HCT116 (cell line): Measurements from ENCODE around the gene TPI1. TPM values are rescaled to one million over a fixed set of nuclear protein-coding genes. Genes with fewer than 3 reads are reported as not detected.
A peak's percentile ranks its signal among the peaks of the same experiment; 100 is the strongest.

ENCODE experiments used
- ATAC-seq: fragments of 200-7000 bp; cut with Tn5 transposase; 2 replicates; pipeline ENCODE4 v1.9.1; 2020; ENCODE audit warnings: mild to moderate bottlenecking, moderate library complexity
- BruUV-seq: library from RNA; stranded (reverse); fragments of 400-500 nt; replicated peaks from 2 replicates; lab custom pipeline; 2021; lab: Mats Ljungman, UMichigan
- CTCF ChIA-PET: fragments of 300-600 bp; sonication (Branson Sonifier 250); formaldehyde crosslinking; loops from one replicate; lab custom pipeline; 2021; ENCODE audit warnings: antibody characterized with exemption; lab: Charles Lee
- POLR2A ChIA-PET: fragments of 300-600, 350-600 bp; sonication (Branson Sonifier 250); formaldehyde crosslinking; loops from one replicate; lab custom pipeline; 2021; ENCODE audit warnings: antibody characterized with exemption; lab: Charles Lee
- RAD21 ChIA-PET, 2 experiments: fragments of 300-600 bp; sonication (Branson Sonifier 250); formaldehyde crosslinking; loops; one replicate each; lab custom pipeline; 2023; ENCODE audit warnings: low total read pairs in 2 of 2; ENCODE audit not compliant: uncharacterized antibody in 2 of 2, unreplicated experiment in 2 of 2, low non-redundant PET in 1 of 2; lab: Charles Lee
- DNase-seq: peaks from one replicate; pipeline ENCODE4 v3.0.0-alpha.2; 2010; ENCODE audit warnings: low read depth, low spot score
- H2AFZ ChIP-seq: fragments of 200-600 bp; shearing (Covaris generic), sonication (generic); 2 replicates; pipeline ENCODE4 v1.6.1; 2017; ENCODE audit warnings: low read depth, mixed run types, mixed read lengths, antibody characterized with exemption, low read length; ENCODE audit not compliant: poor library complexity, severe bottlenecking
- H3K27ac ChIP-seq: 2 replicates; pipeline ENCODE4 v1.5.1; 2012; ENCODE audit warnings: low read depth, low read length
- H3K27me3 ChIP-seq: fragments of 200-600 bp; sonication (generic); 2 replicates; pipeline ENCODE4 v1.6.1; 2016; ENCODE audit warnings: mixed run types, low read length, mixed read lengths; ENCODE audit not compliant: insufficient read depth
- H3K36me3 ChIP-seq, 2 experiments: fragments of 200-500 bp in 1 of 2; fragments of 200-600 bp in 1 of 2; sonication (Bioruptor generic) in 1 of 2; sonication (generic) in 1 of 2; 2 replicates each; pipeline versions ENCODE4 v1.5.1 to v1.6.1; 2014 to 2016; ENCODE audit warnings: low read length in 2 of 2, inconsistent platforms in 1 of 2, mixed read lengths in 1 of 2, mixed run types in 1 of 2; ENCODE audit not compliant: insufficient read depth in 2 of 2, control insufficient read depth in 1 of 2
- H3K4me1 ChIP-seq, 2 experiments: fragments of 200-600 bp in 1 of 2; sonication (generic) in 1 of 2; 2 replicates each; pipeline versions ENCODE4 v1.5.1 to v1.6.1; 2012 to 2017; ENCODE audit warnings: low read length in 2 of 2, inconsistent platforms in 1 of 2, mild to moderate bottlenecking in 1 of 2, mixed read lengths in 1 of 2, mixed run types in 1 of 2, moderate library complexity in 1 of 2; ENCODE audit not compliant: insufficient read depth in 2 of 2, control insufficient read depth in 1 of 2
- H3K4me2 ChIP-seq: fragments of 200-600 bp; sonication (generic); 2 replicates; pipeline ENCODE4 v1.6.1; 2017; ENCODE audit warnings: mixed run types, low read length, mixed read lengths
- H3K4me3 ChIP-seq, 2 experiments: fragments of 200-600 bp in 1 of 2; sonication (generic) in 1 of 2; replicated peaks in 1 of 2; 2 replicates each; pipeline ENCODE4 v1.5.1; 2011 to 2016; ENCODE audit warnings: low read length in 2 of 2, control low read depth in 1 of 2, low read depth in 1 of 2, mild to moderate bottlenecking in 1 of 2, mixed read lengths in 1 of 2, mixed run types in 1 of 2
- H3K79me2 ChIP-seq: fragments of 200-600 bp; sonication (generic); 2 replicates; pipeline ENCODE4 v1.6.1; 2017; ENCODE audit warnings: mild to moderate bottlenecking, mixed run types, low read length, moderate library complexity, mixed read lengths; ENCODE audit not compliant: insufficient read depth
- H3K9ac ChIP-seq: fragments of 200-600 bp; sonication (generic); 2 replicates; pipeline ENCODE4 v1.6.1; 2016; ENCODE audit warnings: low read length, mixed read lengths
- H3K9me2 ChIP-seq: fragments of 200-600 bp; sonication (generic), shearing (Covaris generic); 2 replicates; pipeline ENCODE4 v1.6.1; 2017; ENCODE audit warnings: mixed run types, mild to moderate bottlenecking, moderate library complexity; ENCODE audit not compliant: insufficient read depth
- H3K9me3 ChIP-seq, 2 experiments: fragments of 200-500 bp in 1 of 2; fragments of 200-600 bp in 1 of 2; sonication (Bioruptor generic) in 1 of 2; sonication (generic) in 1 of 2; 2 replicates each; pipeline ENCODE4 v1.6.1; 2014 to 2017; ENCODE audit warnings: low read length in 2 of 2, mixed read lengths in 2 of 2, inconsistent platforms in 1 of 2, low read depth in 1 of 2, mild to moderate bottlenecking in 1 of 2, mixed run types in 1 of 2, moderate library complexity in 1 of 2; ENCODE audit not compliant: control insufficient read depth in 1 of 2, insufficient read depth in 1 of 2
- H4K20me1 ChIP-seq: fragments of 200-600 bp; sonication (generic), shearing (Covaris generic); 2 replicates; pipeline ENCODE4 v1.6.1; 2017; ENCODE audit warnings: mixed run types, mild to moderate bottlenecking, moderate library complexity; ENCODE audit not compliant: insufficient read depth
- CEBPB ChIP-seq: IDR thresholded peaks from 2 replicates; pipeline ENCODE4 v1.6.1; 2012; ENCODE audit warnings: low read depth
- JUND ChIP-seq: IDR thresholded peaks from 2 replicates; pipeline ENCODE4 v1.6.1; 2012
- POLR2A ChIP-seq: IDR thresholded peaks from 2 replicates; pipeline ENCODE4 v1.7.0; 2011; ENCODE audit warnings: borderline replicate concordance; ENCODE audit not compliant: insufficient read depth, insufficient read length; ENCODE audit errors: extremely low read depth
- POLR2AphosphoS5 ChIP-seq: IDR thresholded peaks from 2 replicates; pipeline ENCODE4 v1.6.1; 2011; ENCODE audit warnings: mild to moderate bottlenecking, low read depth, low read length, moderate library complexity
- SIN3A ChIP-seq: IDR thresholded peaks from 2 replicates; pipeline ENCODE4 v1.6.1; 2012; ENCODE audit warnings: low read depth
- TCF7L2 ChIP-seq: IDR thresholded peaks from 2 replicates; pipeline ENCODE4 v1.7.0; 2011; ENCODE audit warnings: borderline replicate concordance, inconsistent platforms; ENCODE audit not compliant: insufficient read depth, insufficient read length; ENCODE audit errors: extremely low read depth
- intact Hi-C: fragments of 100-400 bp; cut with micrococcal nuclease; formaldehyde crosslinking; loops from 2 replicates; pipeline ENCODE4 v1.10.0; 2022
- total RNA-seq: library from RNA; stranded (reverse); gene quantifications from one replicate; pipeline ENCODE4 v1.2.1, GENCODE V29; 2021; ENCODE audit not compliant: unreplicated experiment

The TPI1 gene
- total RNA-seq, 1 experiment from 2014 or later, result 1,068 TPM

DNA sequence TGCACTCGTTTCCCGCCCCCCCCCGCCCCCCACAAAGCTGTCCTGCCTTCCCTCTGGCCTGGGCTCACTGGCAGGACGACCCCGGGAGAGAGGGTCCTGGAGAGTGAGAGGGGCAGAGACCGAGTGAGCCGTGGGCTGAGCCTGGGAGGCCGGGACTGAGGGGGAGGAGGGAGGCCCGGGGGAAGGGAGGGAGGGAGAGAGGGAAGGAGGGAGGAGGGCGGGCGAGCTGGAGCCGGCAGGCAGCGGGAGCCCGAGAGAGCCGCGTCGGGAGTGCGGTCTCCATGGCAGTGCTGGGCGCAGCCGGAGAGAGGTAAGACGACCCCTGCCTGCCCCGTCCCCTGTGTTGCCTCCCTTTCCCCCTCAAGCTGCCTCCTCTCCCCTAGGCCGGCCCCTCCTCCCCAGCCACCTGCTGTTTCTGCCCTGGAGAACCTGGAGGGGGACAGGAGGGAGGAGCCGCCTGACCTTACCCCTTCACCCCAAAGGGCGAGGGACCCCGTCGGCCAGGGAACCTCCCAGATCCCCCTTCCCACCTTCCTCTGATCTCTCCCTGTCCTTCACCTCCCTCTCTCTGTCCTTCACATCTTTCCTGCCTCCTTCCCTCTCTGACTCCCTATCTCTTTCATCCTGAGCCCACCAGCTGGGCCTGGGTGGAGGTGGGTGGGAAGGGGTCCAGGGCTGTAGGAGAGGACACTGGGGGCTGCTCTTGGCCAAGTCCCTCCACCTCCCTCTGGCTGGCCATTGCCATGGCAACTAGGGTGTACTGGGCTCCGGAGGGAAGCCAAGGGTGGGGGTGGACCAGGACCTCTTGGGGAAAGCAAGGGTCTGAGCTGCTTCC is 45.5 kb upstream of the TPI1 start, which contains the start of gene GPR162:
GPR162 (plus strand) TSS at position 231 of the 835 bp plus-strand sequence. CDS start 2,078 bp downstream, outside the sequence.
- no peak for DNase-seq
- POLR2A ChIA-PET, result interaction anchor here (0.8 to 1.4 kb wide), 2 partner anchors 56 to 68 kb away, joined by 4 to 10 read pairs; partner anchors contain the start of gene PTMS
- H3K27ac ChIP-seq, result peak within 1 kb of the TSS; percentile 18; the same call in 1 of the 2 replicates
- no peak for TF ChIP-seq JUND
- peak; percentile 24 for TF ChIP-seq POLR2A
- TF ChIP-seq TCF7L2, result peak; percentile 22
- TF ChIP-seq POLR2AphosphoS5, result peak; percentile 56; the same call in 1 of the 2 replicates
- no peaks in the 10 kb centered on the region for H3K9me2 ChIP-seq
- H3K9ac ChIP-seq, result peak within 1 kb of the TSS; percentile 48
- no peaks in the 10 kb centered on the region for H3K36me3 ChIP-seq
- no TSS peak for BruUV-seq
- H3K4me3 ChIP-seq, result peak within 1 kb of the TSS; percentile 43 to 50
- RAD21 ChIA-PET, result no interaction called here
- peak; percentile 66 for ATAC-seq
- peaks cover 14 to 35% of the 10 kb centered on the region in 2 experiments for H3K4me1 ChIP-seq
- H3K9me3 ChIP-seq, result no peaks in the 10 kb centered on the region
- no peaks in the 10 kb centered on the region; the same call in 1 of the 2 replicates for H3K79me2 ChIP-seq
- peaks cover 6% of the 10 kb centered on the region; the same call in 1 of the 2 replicates for H3K27me3 ChIP-seq
- H2AFZ ChIP-seq, result no peak within 1 kb of the TSS
- H3K4me2 ChIP-seq, result peak within 1 kb of the TSS; percentile 83
- intact Hi-C loops, result no loop called here
- CTCF ChIA-PET, result interaction anchor here (0.9 to 2.3 kb wide), 4 partner anchors 13 to 68 kb away, joined by 3 to 10 read pairs (median 6); partner anchors contain the start of gene MLF2
- H4K20me1 ChIP-seq, result no peaks in the 10 kb centered on the region

DNA sequence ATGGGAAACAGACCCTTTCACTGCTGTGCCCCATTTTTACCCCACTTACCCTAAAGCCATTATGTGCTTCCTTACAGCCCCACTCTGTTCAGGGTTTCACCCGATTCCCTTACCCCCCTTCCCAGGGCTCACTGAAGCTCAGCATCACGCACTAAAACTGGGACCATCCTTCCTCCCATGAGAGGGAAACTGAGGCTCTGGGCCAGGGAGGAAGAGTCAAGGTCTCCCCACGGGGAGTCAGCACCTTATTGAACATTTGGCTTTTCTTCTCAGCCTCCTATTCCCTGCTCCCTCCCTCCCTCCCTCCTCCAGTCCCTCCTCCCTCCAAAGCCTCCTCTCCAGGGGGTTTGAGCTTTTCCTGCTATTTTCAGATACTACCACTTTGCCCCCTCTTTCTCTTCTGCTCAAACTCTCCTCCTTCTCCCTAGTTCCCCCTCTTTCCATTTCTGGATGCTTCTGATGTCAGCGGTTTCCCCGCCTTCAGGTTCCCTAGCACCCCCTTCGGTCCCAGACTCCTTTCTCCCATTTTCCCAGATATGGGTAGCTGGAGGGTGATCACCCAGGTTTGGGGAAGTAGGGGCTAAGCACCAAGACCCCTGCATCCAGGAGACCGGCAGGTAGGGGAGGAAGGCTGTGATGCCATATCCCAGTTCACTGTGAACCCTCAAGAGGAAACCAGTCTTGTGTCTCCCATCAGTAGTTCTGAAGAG is 44.8 kb upstream of the TPI1 start:
- RAD21 ChIA-PET, result no interaction called here
- Histone ChIP-seq H3K9me2 (no peaks in the 10 kb centered on the region), H3K4me2 (peak overlapping the region; percentile 83), H3K9ac (no peak overlapping the region), H3K4me3 (peak overlapping the region; percentile 43 to 50; a peak in 2 of 4 replicates), H4K20me1 (no peaks in the 10 kb centered on the region), H3K4me1 (peaks cover 20 to 43% of the 10 kb centered on the region in 2 experiments), H3K9me3 (no peaks in the 10 kb centered on the region), H3K27ac (no peak overlapping the region; the same call in 1 of the 2 replicates), H2AFZ (no peak overlapping the region), H3K27me3 (peaks cover 6% of the 10 kb centered on the region; the same call in 1 of the 2 replicates), H3K36me3 (no peaks in the 10 kb centered on the region), H3K79me2 (peaks cover 7% of the 10 kb centered on the region; the same call in 1 of the 2 replicates)
- ATAC-seq (no peak), DNase-seq (no peak)
- CTCF ChIA-PET, result interaction anchor here (0.9 to 2.3 kb wide), 4 partner anchors 12 to 69 kb away, joined by 3 to 10 read pairs (median 6); partner anchors contain the start of genes MLF2 and USP5
- TF ChIP-seq SIN3A (no peak), CEBPB (no peak)
- no TSS peak for BruUV-seq
- intact Hi-C loops, result no loop called here
- POLR2A ChIA-PET, result no interaction called here
